ENCODE measurements around the gene MRPL36.
A peak's percentile ranks its signal among the peaks of the same experiment; 100 is the strongest.
"Not testable (repeated sequence)": the region's sequence is repeated elsewhere in the genome, so short reads cannot be mapped to it uniquely, and the experiment has no call there.

The MRPL36 gene

GRCh38 chr5:1801222-1801966 is 1.8 kb upstream of the MRPL36 start, which contains the start of gene NDUFS6:
TSS of gene NDUFS6 (plus strand) at chr5:1801407. CDS start at chr5:1801418, 11 bp downstream.
- peak; percentile 89 for DNase-seq (ENCODE audit: low spot score)
- in situ Hi-C loops (cut with MboI; ENCODE audit: low pct_unique_long_range_greater_than_20kb, low sequenced_read_pairs, unreplicated experiment) = no loop called here

DNA sequence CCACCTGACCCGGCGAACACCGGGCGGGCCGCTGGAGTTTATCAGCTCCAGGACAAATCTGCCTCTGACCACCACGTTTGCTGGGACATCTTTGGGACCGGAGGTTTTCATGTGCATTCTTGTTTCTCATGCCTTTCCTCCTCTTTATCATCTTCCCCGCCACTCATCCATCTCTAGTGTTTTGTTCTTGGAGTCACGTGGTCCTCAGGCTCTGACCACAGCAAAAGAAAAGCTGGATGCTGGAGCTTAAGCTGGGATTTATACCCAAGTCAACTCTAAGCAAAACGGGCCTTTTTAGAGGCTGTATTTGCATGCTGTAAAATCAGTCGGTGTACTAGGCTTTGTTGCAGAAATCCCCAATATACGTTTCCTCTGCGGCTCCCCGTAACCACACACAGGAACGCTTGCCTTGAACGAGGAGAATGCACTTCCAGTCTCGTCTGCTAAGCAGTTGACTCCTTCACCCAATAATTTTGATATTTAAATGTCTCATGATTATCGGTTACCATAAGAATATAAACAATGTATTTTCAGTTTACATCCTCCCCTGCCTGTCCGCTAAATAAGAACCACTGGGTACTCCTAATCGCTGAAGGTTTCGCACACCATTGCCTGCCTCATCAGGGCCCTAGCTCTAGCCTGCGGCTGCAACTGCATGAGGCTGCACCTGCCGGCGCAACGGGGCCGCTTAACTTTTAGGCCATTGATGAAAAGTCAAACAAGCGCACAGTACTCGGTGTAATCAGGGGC is 1.0 kb upstream of the MRPL36 start:
- no peak for TF ChIP-seq CTCF (IDR thresholded peaks at IDR 0.05; ENCODE audit: extremely low read depth, insufficient read depth, missing control alignments)
- in situ Hi-C loops (cut with MboI; ENCODE audit: low pct_unique_long_range_greater_than_20kb, low sequenced_read_pairs, unreplicated experiment) = no loop called here
- DNase-seq (ENCODE audit: low spot score) = no peak

More at GRCh38 chr5:1801222-1801966, 1.8 kb upstream of the MRPL36 start, which contains the start of gene NDUFS6:
- TF ChIP-seq CTCF (IDR thresholded peaks at IDR 0.05; ENCODE audit: extremely low read depth, insufficient read depth, missing control alignments) = no peak

DNA sequence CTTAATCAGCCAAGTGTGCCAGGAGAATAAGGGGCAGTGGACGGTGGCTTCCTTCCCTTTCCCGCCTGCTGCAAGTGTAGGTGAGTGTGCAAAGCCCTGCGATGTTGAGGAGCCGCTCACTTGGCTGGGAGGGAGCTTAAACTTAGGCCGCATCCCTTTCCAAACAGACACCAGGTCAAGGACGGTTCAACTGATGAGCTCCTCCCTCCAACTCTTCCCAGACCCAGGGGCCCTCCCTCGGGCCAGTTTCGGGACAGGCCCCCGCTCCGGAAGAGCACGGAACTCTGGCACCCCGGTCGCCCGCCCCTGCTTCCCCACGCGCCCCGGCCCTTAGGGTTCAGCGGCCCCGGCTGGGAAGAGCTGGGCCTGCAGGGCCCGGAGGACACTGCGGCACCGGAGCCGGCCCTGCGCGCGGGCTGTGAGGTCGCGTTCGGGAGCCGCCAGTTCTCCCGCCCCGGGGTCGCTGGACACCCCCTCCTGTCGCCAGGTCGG is 481 bp downstream of the MRPL36 start:
- peak; percentile 56 for DNase-seq (ENCODE audit: low spot score)
- peak; percentile 16 for TF ChIP-seq CTCF (IDR thresholded peaks at IDR 0.05; ENCODE audit: extremely low read depth, insufficient read depth, missing control alignments)

GRCh38 chr5:1798589-1798988 is 1.0 kb downstream of the MRPL36 start:
- in situ Hi-C loops (cut with MboI; ENCODE audit: low pct_unique_long_range_greater_than_20kb, low sequenced_read_pairs, unreplicated experiment); DNase-seq (ENCODE audit: low spot score): not testable (repeated sequence)

More for the DNA sequence above, 481 bp downstream of the MRPL36 start:
- in situ Hi-C loops (cut with MboI; ENCODE audit: low pct_unique_long_range_greater_than_20kb, low sequenced_read_pairs, unreplicated experiment) = no loop called here

DNA sequence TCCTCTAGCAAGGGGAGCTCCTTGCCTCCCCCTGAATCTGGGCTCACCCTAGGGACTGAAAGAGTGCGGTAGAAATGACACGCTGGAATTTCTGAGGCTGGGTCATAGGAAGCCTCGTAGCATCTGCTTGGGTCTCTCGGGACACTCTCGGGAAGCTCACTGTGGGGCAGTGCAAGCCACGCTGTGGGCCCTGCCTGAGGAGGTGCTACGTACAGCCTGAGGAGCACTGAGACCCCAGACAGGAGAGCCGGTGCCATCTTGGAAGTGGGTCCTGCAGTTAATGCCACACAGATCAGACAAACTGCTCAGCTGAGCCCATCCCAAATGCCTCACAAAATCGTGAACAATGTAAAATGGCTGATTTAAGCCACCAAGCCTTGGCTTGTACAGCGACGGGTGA is 1.8 kb downstream of the MRPL36 start:
- in situ Hi-C loops (cut with MboI; ENCODE audit: low pct_unique_long_range_greater_than_20kb, low sequenced_read_pairs, unreplicated experiment) = no loop called here
- no peak for DNase-seq (ENCODE audit: low spot score)
- TF ChIP-seq CTCF (IDR thresholded peaks at IDR 0.05; ENCODE audit: extremely low read depth, insufficient read depth, missing control alignments) = no peak

DNA sequence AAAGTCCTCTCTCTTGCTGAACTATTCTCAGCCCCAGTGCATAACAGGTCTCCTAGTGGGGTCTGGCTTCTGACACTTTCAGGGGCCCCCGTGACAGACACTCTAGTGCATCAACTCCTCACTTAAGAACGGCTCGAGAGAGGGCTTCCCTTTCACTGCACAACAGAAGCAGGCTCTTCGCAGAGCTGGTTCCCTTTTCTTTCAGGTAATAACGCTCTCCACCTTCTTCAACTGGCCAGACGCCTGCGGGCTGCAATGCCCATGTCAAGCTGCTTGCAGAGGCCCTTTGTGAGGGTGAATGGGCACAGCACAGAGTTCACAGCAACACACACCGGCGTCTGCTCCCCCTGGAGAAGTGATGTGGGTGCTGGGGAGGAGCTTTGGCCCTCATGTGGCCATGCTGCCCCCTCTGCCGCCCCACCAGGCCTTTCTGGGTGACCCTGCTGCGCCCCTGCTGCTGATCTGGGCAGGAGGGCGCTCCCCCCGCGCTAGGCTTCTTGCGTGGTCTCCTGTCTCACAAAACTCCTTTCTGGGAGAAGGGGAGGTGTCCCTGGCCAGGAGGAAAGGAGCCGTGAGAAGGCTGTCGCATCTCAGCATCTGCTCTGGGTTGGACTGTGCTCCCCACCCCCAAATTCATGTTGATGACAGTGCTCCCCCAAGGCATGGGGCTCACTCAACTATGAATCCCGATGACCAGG is 2.4 kb downstream of the MRPL36 start:
- in situ Hi-C loops (cut with MboI; ENCODE audit: low pct_unique_long_range_greater_than_20kb, low sequenced_read_pairs, unreplicated experiment) = no loop called here
- TF ChIP-seq CTCF (IDR thresholded peaks at IDR 0.05; ENCODE audit: extremely low read depth, insufficient read depth, missing control alignments) = no peak

More for the DNA sequence above, 2.4 kb downstream of the MRPL36 start:
- DNase-seq (ENCODE audit: low spot score) = no peak

Measured in GM13977 (cell line).